Endothelial cell of umbilical vein (primary cell): ENCODE measurements around the gene PCDHB9. TPM values are rescaled to one million over a fixed set of nuclear protein-coding genes. Genes with fewer than 3 reads are reported as not detected.
"Not testable (repeated sequence)": the region's sequence is repeated elsewhere in the genome, so short reads cannot be mapped to it uniquely, and the experiment has no call there.

Experiments used
- BruUV-seq: library from RNA; stranded (reverse); fragments of 400-500 nt; replicated peaks from 2 replicates; lab custom pipeline; 2021; lab: Mats Ljungman, UMichigan
- CTCF ChIA-PET: fragments of 300-600, 350-600 bp; sonication (Branson Sonifier 250); formaldehyde crosslinking; loops from one replicate; lab custom pipeline; 2021; ENCODE audit warnings: antibody characterized with exemption, inconsistent platforms; lab: Charles Lee
- POLR2A ChIA-PET: fragments of 300-600, 350-600 bp; sonication (Branson Sonifier 250); formaldehyde crosslinking; loops from one replicate; lab custom pipeline; 2021; ENCODE audit warnings: antibody characterized with exemption, inconsistent platforms; lab: Charles Lee
- DNase-seq: peaks from one replicate; pipeline ENCODE4 v3.0.0-alpha.2; 2011; ENCODE audit warnings: low read depth, low spot score
- FAIRE-seq: peaks from 2 replicates; lab custom pipeline; 2011; peaks lifted over from hg19 to GRCh38; lab: Jason Lieb, UNC
- H2AFZ ChIP-seq: 2 replicates; pipeline ENCODE4 v1.6.0; 2012; ENCODE audit warnings: low read depth, low read length, control low read depth, inconsistent platforms
- H3K27ac ChIP-seq: 2 replicates; pipeline ENCODE4 v1.5.1; 2011; ENCODE audit warnings: low read depth, mild to moderate bottlenecking, control low read depth, low read length, moderate library complexity; ENCODE audit not compliant: insufficient read depth
- H3K27me3 ChIP-seq, 2 experiments: 2 replicates each; pipeline versions ENCODE4 v1.6.0 to v1.6.1; 2011; ENCODE audit warnings: low read length in 2 of 2, mixed read lengths in 1 of 2; ENCODE audit not compliant: control insufficient read depth in 2 of 2, insufficient read depth in 2 of 2
- H3K36me3 ChIP-seq, 2 experiments: 2 replicates in 1 of 2; 3 replicates in 1 of 2; pipeline ENCODE4 v1.5.1; 2011; ENCODE audit warnings: low read length in 2 of 2, mild to moderate bottlenecking in 1 of 2, moderate library complexity in 1 of 2; ENCODE audit not compliant: control insufficient read depth in 2 of 2, insufficient read depth in 2 of 2; ENCODE audit errors: extremely low read depth in 1 of 2
- H3K4me1 ChIP-seq: 3 replicates; pipeline ENCODE4 v1.5.1; 2011; ENCODE audit warnings: mild to moderate bottlenecking, low read length; ENCODE audit not compliant: control insufficient read depth, insufficient read depth; ENCODE audit errors: extremely low read depth
- H3K4me2 ChIP-seq: 2 replicates; pipeline ENCODE4 v1.6.1; 2011; ENCODE audit warnings: low read length, control low read depth, mixed read lengths; ENCODE audit not compliant: insufficient read depth
- H3K4me3 ChIP-seq, 3 experiments: fragments of 200-600 bp in 1 of 3; sonication (generic), shearing (Covaris generic) in 1 of 3; replicated peaks in 1 of 3; 2 replicates each; pipeline ENCODE4 v1.5.1; 2011 to 2016; ENCODE audit warnings: control low read depth in 3 of 3, low read length in 3 of 3, mild to moderate bottlenecking in 2 of 3, inconsistent platforms in 1 of 3, low read depth in 1 of 3, moderate library complexity in 1 of 3; ENCODE audit not compliant: insufficient read depth in 1 of 3
- H3K79me2 ChIP-seq: 2 replicates; pipeline ENCODE4 v1.6.0; 2012; ENCODE audit warnings: low read length, inconsistent platforms; ENCODE audit not compliant: control insufficient read depth, insufficient read depth
- H3K9ac ChIP-seq: replicated peaks from 2 replicates; pipeline ENCODE3; 2011; ENCODE audit warnings: low read length, control low read depth; ENCODE audit not compliant: insufficient read depth; ENCODE audit errors: extremely low read depth
- H3K9me1 ChIP-seq: replicated peaks from 3 replicates; pipeline ENCODE4 v1.6.0; 2011; ENCODE audit warnings: mild to moderate bottlenecking, low read length; ENCODE audit not compliant: control insufficient read depth, insufficient read depth; ENCODE audit errors: extremely low read depth
- H3K9me3 ChIP-seq: replicated peaks from 2 replicates; pipeline ENCODE4 v1.5.1; 2012; ENCODE audit warnings: low read length, inconsistent platforms; ENCODE audit not compliant: control insufficient read depth, insufficient read depth
- H4K20me1 ChIP-seq: replicated peaks from 2 replicates; pipeline ENCODE3; 2011; ENCODE audit warnings: mild to moderate bottlenecking, low read length; ENCODE audit not compliant: control insufficient read depth, insufficient read depth; ENCODE audit errors: extremely low read depth
- EZH2 ChIP-seq: IDR thresholded peaks from 2 replicates; pipeline ENCODE4 v1.6.1; 2012; ENCODE audit warnings: borderline replicate concordance, low read depth, mild to moderate bottlenecking, moderate library complexity, low read length, inconsistent platforms; ENCODE audit not compliant: severe bottlenecking
- FOS ChIP-seq: IDR thresholded peaks from 2 replicates; pipeline ENCODE4 v1.6.1; 2011; ENCODE audit warnings: mild to moderate bottlenecking, low read length, moderate library complexity, borderline replicate concordance; ENCODE audit not compliant: insufficient read depth
- GATA2 ChIP-seq: IDR thresholded peaks from 2 replicates; pipeline ENCODE4 v1.7.0; 2011; ENCODE audit warnings: low read depth, mild to moderate bottlenecking, moderate library complexity, mixed read lengths, low read length; ENCODE audit not compliant: insufficient read length, insufficient read depth
- JUN ChIP-seq: IDR thresholded peaks from 2 replicates; pipeline ENCODE4 v1.6.1; 2011; ENCODE audit warnings: borderline replicate concordance, low read depth; ENCODE audit not compliant: insufficient read length, insufficient read depth
- MAX ChIP-seq: IDR thresholded peaks from 2 replicates; pipeline ENCODE4 v1.6.1; 2011; ENCODE audit not compliant: insufficient read depth, insufficient read length
- MYC ChIP-seq: IDR thresholded peaks from one replicate; pipeline ENCODE4 v1.6.1; 2011; ENCODE audit warnings: mild to moderate bottlenecking, low read depth, low read length
- POLR2A ChIP-seq: IDR thresholded peaks from 2 replicates; pipeline ENCODE4 v1.6.1; 2012; ENCODE audit warnings: low read depth, mild to moderate bottlenecking, control low read depth, low read length
- POLR2AphosphoS5 ChIP-seq: IDR thresholded peaks from 2 replicates; pipeline ENCODE4 v1.6.1; 2012; ENCODE audit warnings: low read depth, mild to moderate bottlenecking, control low read depth, low read length, moderate library complexity; ENCODE audit not compliant: insufficient read depth
- dilution Hi-C: fragments of 300-500 bp; cut with MboI; formaldehyde crosslinking; loops from one replicate; pipeline ENCODE4 v1.15.0; 2019; ENCODE audit warnings: low sequenced_read_pairs; ENCODE audit not compliant: extremely low pct_ligation_motif_present
- intact Hi-C: fragments of 100-400 bp; cut with micrococcal nuclease; formaldehyde crosslinking; loops from one replicate; pipeline ENCODE4 v1.10.0; 2022
- polyA plus RNA-seq, 4 experiments: library from polyadenylated mRNA; depleted of rRNA in 3 of 4; stranded (reverse) in 3 of 4; unstranded in 1 of 4; fragments of >200 nt; gene quantifications; 2 replicates each; pipeline versions ENCODE4 v1.2.1 to v1.2.3, GENCODE V29; 2011 to 2012; ENCODE audit warnings: missing spikeins in 1 of 4
- total RNA-seq: library from RNA; stranded (reverse); gene quantifications from 2 replicates; pipeline ENCODE4 v1.2.3, GENCODE V29; 2021
- TF ChIP-seq, protein P1 (sequence below), 2 donors: IDR thresholded peaks; 1 replicate in 1 of 2; 2 replicates in 1 of 2; pipeline ENCODE4 v1.5.1; 2011; ENCODE audit warnings: low read length in 2 of 2, mild to moderate bottlenecking in 2 of 2, moderate library complexity in 2 of 2, control low read depth in 1 of 2, inconsistent platforms in 1 of 2, low read depth in 1 of 2; ENCODE audit not compliant: insufficient read depth in 1 of 2; ENCODE audit errors: extremely low read depth in 1 of 2

Gene PCDHB9
- total and polyA plus RNA-seq, 2 donors (not counting 3 experiments of a cell fraction or from before 2014, with no cell fraction given): 0.14 to 0.20 TPM

GRCh38 chr5:141155540-141156374 lies 31.2 kb upstream of the PCDHB9 start:
- no peaks in the 10 kb centered on the region for H3K4me1 ChIP-seq
- no peak overlapping the region for H3K27ac ChIP-seq
- CTCF ChIA-PET: no interaction called here
- no peak overlapping the region for H3K9ac ChIP-seq
- FAIRE-seq: no peak
- H3K9me1 ChIP-seq: no peaks in the 10 kb centered on the region
- H2AFZ ChIP-seq: no peak overlapping the region
- POLR2A ChIA-PET: no interaction called here
- no TSS peak for BruUV-seq
- TF ChIP-seq MYC (no peak), GATA2 (no peak), MAX (no peak), POLR2A (no peak), EZH2 (no peak), JUN (no peak), FOS (no peak), POLR2AphosphoS5 (no peak)
- TF ChIP-seq, protein P1, sequence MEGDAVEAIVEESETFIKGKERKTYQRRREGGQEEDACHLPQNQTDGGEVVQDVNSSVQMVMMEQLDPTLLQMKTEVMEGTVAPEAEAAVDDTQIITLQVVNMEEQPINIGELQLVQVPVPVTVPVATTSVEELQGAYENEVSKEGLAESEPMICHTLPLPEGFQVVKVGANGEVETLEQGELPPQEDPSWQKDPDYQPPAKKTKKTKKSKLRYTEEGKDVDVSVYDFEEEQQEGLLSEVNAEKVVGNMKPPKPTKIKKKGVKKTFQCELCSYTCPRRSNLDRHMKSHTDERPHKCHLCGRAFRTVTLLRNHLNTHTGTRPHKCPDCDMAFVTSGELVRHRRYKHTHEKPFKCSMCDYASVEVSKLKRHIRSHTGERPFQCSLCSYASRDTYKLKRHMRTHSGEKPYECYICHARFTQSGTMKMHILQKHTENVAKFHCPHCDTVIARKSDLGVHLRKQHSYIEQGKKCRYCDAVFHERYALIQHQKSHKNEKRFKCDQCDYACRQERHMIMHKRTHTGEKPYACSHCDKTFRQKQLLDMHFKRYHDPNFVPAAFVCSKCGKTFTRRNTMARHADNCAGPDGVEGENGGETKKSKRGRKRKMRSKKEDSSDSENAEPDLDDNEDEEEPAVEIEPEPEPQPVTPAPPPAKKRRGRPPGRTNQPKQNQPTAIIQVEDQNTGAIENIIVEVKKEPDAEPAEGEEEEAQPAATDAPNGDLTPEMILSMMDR (IDR thresholded peaks at IDR 0.05; ENCODE audit: extremely low read depth in 1 of 2, insufficient read depth in 1 of 2, low read depth in 1 of 2, low read length in 2 of 2): no peak
- H3K9me3 ChIP-seq: no peaks in the 10 kb centered on the region
- dilution Hi-C loops: no loop called here
- H3K79me2 ChIP-seq: no peaks in the 10 kb centered on the region
- no peak overlapping the region for H3K4me3 ChIP-seq
- DNase-seq: no peak
- H3K4me2 ChIP-seq: no peak overlapping the region
- no peaks in the 10 kb centered on the region for H3K27me3 ChIP-seq
- intact Hi-C loops: no loop called here
- no peaks in the 10 kb centered on the region for H4K20me1 ChIP-seq
- no peaks in the 10 kb centered on the region for H3K36me3 ChIP-seq

DNA sequence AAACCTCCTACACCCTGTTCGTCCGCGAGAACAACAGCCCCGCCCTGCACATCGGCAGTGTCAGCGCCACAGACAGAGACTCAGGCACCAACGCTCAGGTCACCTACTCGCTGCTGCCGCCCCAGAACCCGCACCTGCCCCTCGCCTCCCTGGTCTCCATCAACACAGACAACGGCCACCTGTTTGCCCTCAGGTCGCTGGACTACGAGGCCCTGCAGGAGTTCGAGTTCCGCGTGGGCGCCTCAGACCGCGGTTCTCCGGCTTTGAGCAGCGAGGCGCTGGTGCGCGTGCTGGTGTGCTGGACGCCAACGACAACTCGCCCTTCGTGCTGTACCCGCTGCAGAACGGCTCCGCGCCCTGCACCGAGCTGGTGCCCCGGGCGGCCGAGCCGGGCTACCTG lies 29.6 kb upstream of the PCDHB9 start:
- POLR2A ChIA-PET, BruUV-seq, H2AFZ ChIP-seq, H3K79me2 ChIP-seq, H3K27me3 ChIP-seq, H3K9me1 ChIP-seq, H3K36me3 ChIP-seq, H3K4me3 ChIP-seq, DNase-seq, H3K4me2 ChIP-seq, H3K9me3 ChIP-seq, FAIRE-seq, dilution Hi-C loops, CTCF ChIA-PET, H3K9ac ChIP-seq, H3K27ac ChIP-seq, H3K4me1 ChIP-seq, H4K20me1 ChIP-seq, intact Hi-C loops: not testable (repeated sequence)
